Measurements from ENCODE around the gene VPS36. TPM values are rescaled to one million over a fixed set of nuclear protein-coding genes. Genes with fewer than 3 reads are reported as not detected.

The VPS36 gene
- total and polyA plus RNA-seq, 4 donors: 17.3 to 119 (median 30.1) TPM

DNA sequence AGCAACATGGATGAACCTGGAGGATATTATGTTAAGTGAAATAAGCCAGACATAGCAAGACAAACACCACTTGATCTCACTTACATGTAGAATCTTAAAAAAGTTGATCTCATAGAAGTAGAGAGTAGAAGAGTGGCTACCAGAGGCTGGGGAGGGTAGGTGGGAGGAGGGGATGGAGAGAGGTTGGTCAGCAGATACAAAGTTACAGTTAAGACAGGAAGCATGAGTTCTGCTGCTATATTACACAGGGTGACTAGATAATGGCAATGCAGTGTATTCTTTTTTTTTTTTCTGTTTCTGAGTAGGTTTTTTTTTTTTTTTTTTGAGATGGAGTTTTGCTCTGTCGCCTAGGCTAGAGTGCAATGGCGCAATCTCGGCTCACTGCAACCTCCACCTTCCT lies 29.2 kb downstream of the VPS36 start:
- 29 to 81% methylated on average over 3 of the region's 3 CpGs for WGBS, 2 donors
- H3K4me3 ChIP-seq: no peak overlapping the region
- no peak overlapping the region for H3K27ac ChIP-seq (ENCODE audit: low read depth in 1 of 2, low read length in 1 of 2)
- H3K9ac ChIP-seq (ENCODE audit: insufficient read depth in 1 of 2, low read length in 2 of 2): no peak overlapping the region
- H3K27me3 ChIP-seq (ENCODE audit: control insufficient read depth in 3 of 3, insufficient read depth in 3 of 3, low read length in 2 of 3): no peaks in the 10 kb centered on the region
- ATAC-seq (ENCODE audit: insufficient read depth, low FRiP score) (no peak), DNase-seq (no peak)
- no peaks in the 10 kb centered on the region for H3K4me1 ChIP-seq (ENCODE audit: control insufficient read depth in 5 of 5, insufficient read depth in 5 of 5, low read length in 5 of 5)
- H3K9me3 ChIP-seq (ENCODE audit: control insufficient read depth in 4 of 4, insufficient read depth in 3 of 4, low read length in 3 of 4): no peaks in the 10 kb centered on the region
- TF ChIP-seq, protein P1, sequence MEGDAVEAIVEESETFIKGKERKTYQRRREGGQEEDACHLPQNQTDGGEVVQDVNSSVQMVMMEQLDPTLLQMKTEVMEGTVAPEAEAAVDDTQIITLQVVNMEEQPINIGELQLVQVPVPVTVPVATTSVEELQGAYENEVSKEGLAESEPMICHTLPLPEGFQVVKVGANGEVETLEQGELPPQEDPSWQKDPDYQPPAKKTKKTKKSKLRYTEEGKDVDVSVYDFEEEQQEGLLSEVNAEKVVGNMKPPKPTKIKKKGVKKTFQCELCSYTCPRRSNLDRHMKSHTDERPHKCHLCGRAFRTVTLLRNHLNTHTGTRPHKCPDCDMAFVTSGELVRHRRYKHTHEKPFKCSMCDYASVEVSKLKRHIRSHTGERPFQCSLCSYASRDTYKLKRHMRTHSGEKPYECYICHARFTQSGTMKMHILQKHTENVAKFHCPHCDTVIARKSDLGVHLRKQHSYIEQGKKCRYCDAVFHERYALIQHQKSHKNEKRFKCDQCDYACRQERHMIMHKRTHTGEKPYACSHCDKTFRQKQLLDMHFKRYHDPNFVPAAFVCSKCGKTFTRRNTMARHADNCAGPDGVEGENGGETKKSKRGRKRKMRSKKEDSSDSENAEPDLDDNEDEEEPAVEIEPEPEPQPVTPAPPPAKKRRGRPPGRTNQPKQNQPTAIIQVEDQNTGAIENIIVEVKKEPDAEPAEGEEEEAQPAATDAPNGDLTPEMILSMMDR (IDR thresholded peaks at IDR 0.05; ENCODE audit: control extremely low read depth, extremely low read depth): no peak
- peaks cover 8 to 24% (median 15%) of the 10 kb centered on the region in 4 donors for H3K36me3 ChIP-seq (ENCODE audit: control insufficient read depth in 4 of 4, insufficient read depth in 4 of 4, low read length in 4 of 4)

DNA sequence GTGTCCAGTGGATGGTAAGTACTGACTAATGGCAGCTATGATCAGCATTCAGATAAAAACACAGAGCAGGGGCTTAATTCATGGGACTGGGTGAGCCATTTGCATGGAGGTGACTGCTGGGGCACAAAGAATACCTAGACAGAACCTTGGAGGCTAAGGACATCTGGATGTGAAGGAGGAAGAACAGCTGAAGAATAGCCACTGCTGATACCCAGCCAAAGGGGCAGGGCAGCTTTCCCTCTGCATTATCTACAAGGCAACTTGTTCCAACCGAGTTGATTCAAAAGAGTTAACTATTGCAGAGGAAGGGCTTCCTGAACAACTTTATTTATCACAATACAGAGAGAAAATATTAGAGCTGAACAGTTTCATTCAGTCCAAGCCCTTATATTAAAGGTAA lies 31.4 kb downstream of the VPS36 start:
- Histone ChIP-seq H3K27ac (ENCODE audit: low read depth in 1 of 2, low read length in 1 of 2) (no peak overlapping the region), H3K27me3 (ENCODE audit: control insufficient read depth in 3 of 3, insufficient read depth in 3 of 3, low read length in 2 of 3) (no peaks in the 10 kb centered on the region), H3K4me1 (ENCODE audit: control insufficient read depth in 5 of 5, insufficient read depth in 5 of 5, low read length in 5 of 5) (peaks cover 0 to 3% (median 0%) of the 10 kb centered on the region in 5 donors), H3K4me3 (no peak overlapping the region), H3K36me3 (ENCODE audit: control insufficient read depth in 4 of 4, insufficient read depth in 4 of 4, low read length in 4 of 4) (peaks cover 13 to 34% (median 23%) of the 10 kb centered on the region in 4 donors), H3K9ac (ENCODE audit: insufficient read depth in 1 of 2, low read length in 2 of 2) (no peak overlapping the region), H3K9me3 (ENCODE audit: control insufficient read depth in 4 of 4, insufficient read depth in 3 of 4, low read length in 3 of 4) (no peaks in the 10 kb centered on the region)
- whole genome bisulfite sequencing, 2 donors: 32 to 43% methylated on average over 1 of the region's 1 CpG
- ATAC-seq (ENCODE audit: insufficient read depth, low FRiP score) (no peak), DNase-seq (no peak)
- TF ChIP-seq, protein P1 (IDR thresholded peaks at IDR 0.05; ENCODE audit: control extremely low read depth, extremely low read depth): no peak

DNA sequence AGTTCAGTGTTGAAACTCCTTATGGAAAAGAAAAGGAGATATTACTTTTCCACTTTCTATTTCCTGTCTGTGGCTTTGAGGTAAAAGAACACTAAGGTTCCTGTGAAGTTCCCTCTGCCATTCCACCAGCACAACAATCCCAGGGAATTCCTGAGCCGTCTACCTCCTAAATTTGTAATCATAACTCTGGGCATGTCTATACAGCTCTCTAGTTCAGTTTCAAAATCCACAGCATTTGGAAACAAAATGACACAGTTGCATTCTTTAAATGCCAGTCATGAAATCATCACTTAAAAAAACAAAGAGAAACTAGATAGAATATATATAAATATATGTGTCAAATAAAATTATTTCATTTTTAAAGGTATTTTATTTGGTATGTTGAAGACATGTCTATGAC lies 35.5 kb downstream of the VPS36 start:
- no peak overlapping the region for H3K4me3 ChIP-seq
- no peak overlapping the region for H3K9ac ChIP-seq (ENCODE audit: insufficient read depth in 1 of 2, low read length in 2 of 2)
- WGBS, 2 donors: 63 to 73% methylated on average over 1 of the region's 1 CpG
- H3K27me3 ChIP-seq (ENCODE audit: control insufficient read depth in 3 of 3, insufficient read depth in 3 of 3, low read length in 2 of 3): no peaks in the 10 kb centered on the region
- TF ChIP-seq, protein P1 (IDR thresholded peaks at IDR 0.05; ENCODE audit: control extremely low read depth, extremely low read depth): no peak
- ATAC-seq (ENCODE audit: insufficient read depth, low FRiP score): no peak
- H3K4me1 ChIP-seq (ENCODE audit: control insufficient read depth in 5 of 5, insufficient read depth in 5 of 5, low read length in 5 of 5): peaks cover 0 to 3% (median 0%) of the 10 kb centered on the region in 5 donors
- DNase-seq: no peak
- no peaks in the 10 kb centered on the region for H3K9me3 ChIP-seq (ENCODE audit: control insufficient read depth in 4 of 4, insufficient read depth in 3 of 4, low read length in 3 of 4)
- H3K27ac ChIP-seq (ENCODE audit: low read depth in 1 of 2, low read length in 1 of 2): no peak overlapping the region
- H3K36me3 ChIP-seq (ENCODE audit: control insufficient read depth in 4 of 4, insufficient read depth in 4 of 4, low read length in 4 of 4): peaks cover 15 to 28% (median 22%) of the 10 kb centered on the region in 4 donors

DNA sequence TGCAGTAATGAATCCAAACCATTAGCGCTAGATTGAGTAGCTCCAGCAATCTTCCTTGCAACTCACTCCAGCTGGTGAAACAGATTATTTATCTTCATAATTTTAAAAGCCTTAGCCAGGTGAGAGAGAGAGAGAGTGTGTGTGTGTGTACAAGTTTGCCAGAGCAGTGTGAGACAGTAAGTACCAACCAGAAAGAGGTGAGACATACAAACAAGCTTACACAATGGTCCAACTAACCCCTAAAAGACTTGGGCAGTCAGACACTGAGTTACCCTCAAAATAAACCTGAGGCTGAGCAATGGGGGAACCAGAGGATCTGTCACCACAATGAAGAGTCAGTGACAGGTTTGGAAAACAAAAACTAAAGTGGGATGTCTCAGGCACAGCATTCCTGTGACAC lies 36.4 kb downstream of the VPS36 start:
- Histone ChIP-seq H3K9me3 (ENCODE audit: control insufficient read depth in 4 of 4, insufficient read depth in 3 of 4, low read length in 3 of 4) (no peaks in the 10 kb centered on the region), H3K9ac (ENCODE audit: insufficient read depth in 1 of 2, low read length in 2 of 2) (no peak overlapping the region), H3K27ac (ENCODE audit: low read depth in 1 of 2, low read length in 1 of 2) (peak overlapping the region in 1 of 2 donors; percentile 17), H3K4me3 (no peak overlapping the region), H3K36me3 (ENCODE audit: control insufficient read depth in 4 of 4, insufficient read depth in 4 of 4, low read length in 4 of 4) (peaks cover 17 to 30% (median 20%) of the 10 kb centered on the region in 4 donors), H3K4me1 (ENCODE audit: control insufficient read depth in 5 of 5, insufficient read depth in 5 of 5, low read length in 5 of 5) (peaks cover 0 to 3% (median 0%) of the 10 kb centered on the region in 5 donors), H3K27me3 (ENCODE audit: control insufficient read depth in 3 of 3, insufficient read depth in 3 of 3, low read length in 2 of 3) (no peaks in the 10 kb centered on the region)
- DNase-seq: no peak
- ATAC-seq (ENCODE audit: insufficient read depth, low FRiP score): no peak
- 89 to 95% methylated on average over 1 of the region's 1 CpG for WGBS, 2 donors
- TF ChIP-seq, protein P1 (IDR thresholded peaks at IDR 0.05; ENCODE audit: control extremely low read depth, extremely low read depth): no peak

All from lung (tissue), 12 donors.